Peyer's patch (tissue), 4 donors: ENCODE results near the gene SV2B. TPM values are rescaled to one million over a fixed set of nuclear protein-coding genes. Genes with fewer than 3 reads are reported as not detected.
A peak's percentile ranks its signal among the peaks of the same experiment; 100 is the strongest.

ENCODE experiments used
- DNase-seq, 3 donors: peaks; one replicate each; pipeline ENCODE4 v3.0.0-alpha.2; 2017 to 2019
- H3K27ac ChIP-seq, 4 donors: fragments of 200-600 bp; sonication (generic); one replicate each; pipeline ENCODE4 v1.5.1; 2016 to 2019
- H3K27me3 ChIP-seq, 2 donors: fragments of 200-600 bp; sonication (generic); one replicate each; pipeline ENCODE4 v1.5.1; 2019
- H3K36me3 ChIP-seq, 3 donors: fragments of 200-600 bp; sonication (generic); one replicate each; pipeline ENCODE4 v1.5.1; 2016 to 2019
- H3K4me1 ChIP-seq, 4 donors: fragments of 200-600 bp; sonication (generic); one replicate each; pipeline ENCODE4 v1.5.1; 2016 to 2019
- H3K4me3 ChIP-seq, 4 donors: fragments of 200-600 bp; sonication (generic); 1 replicate in 3 of 4; 2 replicates in 1 of 4; pipeline ENCODE4 v1.5.1; 2016 to 2019; ENCODE audit warnings: mild to moderate bottlenecking in 1 of 4
- H3K9me3 ChIP-seq, 4 donors: fragments of 200-600 bp; sonication (generic); one replicate each; pipeline ENCODE4 v1.5.1; 2016 to 2019; ENCODE audit warnings: mild to moderate bottlenecking in 1 of 4
- POLR2A ChIP-seq, 2 donors: fragments of 450-650 bp; IDR thresholded peaks; one replicate each; pipeline ENCODE4 v1.5.1; 2017; ENCODE audit warnings: antibody characterized with exemption in 2 of 2, mild to moderate bottlenecking in 2 of 2, moderate library complexity in 2 of 2
- total RNA-seq, 4 donors: library from RNA; depleted of rRNA; stranded (reverse); fragments of >200 nt; gene quantifications; one replicate each; pipeline ENCODE4 v1.1.0, GENCODE V29; 2016
- TF ChIP-seq, protein P1 (sequence below), 6 experiments: fragments of 450-650 bp in 4 of 6; fragments of 200-600 bp in 2 of 6; sonication (generic) in 1 of 6; IDR thresholded peaks; one replicate each; pipeline ENCODE4 v1.5.1; 2017 to 2019; ENCODE audit warnings: antibody characterized with exemption in 6 of 6, mild to moderate bottlenecking in 3 of 6, moderate library complexity in 1 of 6

Gene SV2B
- total RNA-seq, 4 donors from 2014 or later = 0.18 to 2.5 (median 0.69) TPM

DNA sequence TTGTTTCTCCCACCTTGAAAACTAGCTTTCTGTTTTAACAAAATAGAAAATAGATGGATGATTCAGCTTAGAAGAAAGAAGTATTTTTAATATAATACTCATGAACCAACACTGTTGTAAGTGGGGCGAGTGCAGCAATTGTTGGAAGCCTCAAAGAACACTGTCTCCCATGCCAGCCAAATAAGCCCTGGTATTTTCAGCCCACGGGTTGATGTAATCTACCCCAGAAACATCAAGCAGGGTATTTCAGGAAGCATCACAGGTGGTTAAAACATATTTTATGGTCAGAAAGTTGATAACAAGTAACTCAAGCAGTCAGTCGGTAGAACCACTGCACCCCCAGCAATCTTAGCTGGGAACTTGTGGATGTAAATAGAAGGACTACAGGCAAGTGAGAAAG lies 115.9 kb downstream of the SV2B start:
- Histone ChIP-seq H3K4me3 (no peak overlapping the region), H3K27ac (no peak overlapping the region), H3K4me1 (no peaks in the 10 kb centered on the region), H3K27me3 (no peaks in the 10 kb centered on the region), H3K9me3 (no peaks in the 10 kb centered on the region), H3K36me3 (no peaks in the 10 kb centered on the region)
- DNase-seq = no peak
- no peak for TF ChIP-seq POLR2A (IDR thresholded peaks at IDR 0.05)
- TF ChIP-seq, protein P1, sequence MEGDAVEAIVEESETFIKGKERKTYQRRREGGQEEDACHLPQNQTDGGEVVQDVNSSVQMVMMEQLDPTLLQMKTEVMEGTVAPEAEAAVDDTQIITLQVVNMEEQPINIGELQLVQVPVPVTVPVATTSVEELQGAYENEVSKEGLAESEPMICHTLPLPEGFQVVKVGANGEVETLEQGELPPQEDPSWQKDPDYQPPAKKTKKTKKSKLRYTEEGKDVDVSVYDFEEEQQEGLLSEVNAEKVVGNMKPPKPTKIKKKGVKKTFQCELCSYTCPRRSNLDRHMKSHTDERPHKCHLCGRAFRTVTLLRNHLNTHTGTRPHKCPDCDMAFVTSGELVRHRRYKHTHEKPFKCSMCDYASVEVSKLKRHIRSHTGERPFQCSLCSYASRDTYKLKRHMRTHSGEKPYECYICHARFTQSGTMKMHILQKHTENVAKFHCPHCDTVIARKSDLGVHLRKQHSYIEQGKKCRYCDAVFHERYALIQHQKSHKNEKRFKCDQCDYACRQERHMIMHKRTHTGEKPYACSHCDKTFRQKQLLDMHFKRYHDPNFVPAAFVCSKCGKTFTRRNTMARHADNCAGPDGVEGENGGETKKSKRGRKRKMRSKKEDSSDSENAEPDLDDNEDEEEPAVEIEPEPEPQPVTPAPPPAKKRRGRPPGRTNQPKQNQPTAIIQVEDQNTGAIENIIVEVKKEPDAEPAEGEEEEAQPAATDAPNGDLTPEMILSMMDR (IDR thresholded peaks at IDR 0.05) = no peak

DNA sequence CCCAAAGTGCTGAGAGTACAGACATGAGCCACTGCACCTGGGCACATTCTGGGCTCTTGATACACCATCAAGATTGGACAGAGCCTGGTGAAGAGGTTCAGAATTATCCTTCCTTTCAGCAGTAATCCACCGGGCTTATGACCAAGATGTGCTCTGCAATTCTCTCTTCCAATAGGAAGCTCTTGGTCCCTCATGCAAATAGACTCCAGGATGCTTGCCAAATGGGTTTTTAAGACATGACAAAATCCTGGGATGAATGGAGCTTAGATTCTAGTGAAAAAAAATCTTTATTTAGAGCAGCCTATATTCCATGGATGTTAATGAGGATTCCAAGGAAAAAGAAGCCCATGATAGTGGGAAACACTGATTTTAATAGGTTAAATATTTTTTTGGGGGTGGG lies 119.1 kb downstream of the SV2B start:
- TF ChIP-seq, protein P1 (IDR thresholded peaks at IDR 0.05) = no peak
- TF ChIP-seq POLR2A (IDR thresholded peaks at IDR 0.05) = no peak
- Histone ChIP-seq H3K4me3 (no peak overlapping the region), H3K36me3 (no peaks in the 10 kb centered on the region), H3K27me3 (no peaks in the 10 kb centered on the region), H3K9me3 (no peaks in the 10 kb centered on the region), H3K27ac (no peak overlapping the region), H3K4me1 (no peaks in the 10 kb centered on the region)
- no peak for DNase-seq

DNA sequence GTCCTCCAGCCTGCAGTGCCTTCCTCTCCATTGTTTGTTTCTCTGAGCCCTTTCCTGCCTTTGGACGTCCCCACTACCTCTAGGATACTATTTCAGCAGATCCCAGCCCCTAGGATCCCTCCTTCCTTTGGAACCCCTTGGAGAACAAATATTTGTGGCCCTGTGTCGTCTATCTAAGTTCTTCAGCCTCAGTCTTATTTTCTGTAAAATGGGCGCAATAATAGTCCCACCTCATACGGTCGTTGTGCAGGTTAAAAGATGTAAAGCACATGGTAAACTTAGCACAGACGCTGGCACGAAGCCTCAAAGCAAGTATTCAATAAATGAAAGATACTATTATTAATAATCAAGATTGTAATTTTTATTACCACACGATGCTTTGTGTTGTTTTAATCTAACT lies 122.0 kb downstream of the SV2B start:
- DNase-seq = no peak
- no peaks in the 10 kb centered on the region for H3K4me1 ChIP-seq
- no peaks in the 10 kb centered on the region for H3K27me3 ChIP-seq
- no peaks in the 10 kb centered on the region for H3K36me3 ChIP-seq
- TF ChIP-seq, protein P1 (IDR thresholded peaks at IDR 0.05) = no peak
- TF ChIP-seq POLR2A (IDR thresholded peaks at IDR 0.05) = no peak
- no peak overlapping the region for H3K27ac ChIP-seq
- no peaks in the 10 kb centered on the region for H3K9me3 ChIP-seq
- H3K4me3 ChIP-seq = no peak overlapping the region

DNA sequence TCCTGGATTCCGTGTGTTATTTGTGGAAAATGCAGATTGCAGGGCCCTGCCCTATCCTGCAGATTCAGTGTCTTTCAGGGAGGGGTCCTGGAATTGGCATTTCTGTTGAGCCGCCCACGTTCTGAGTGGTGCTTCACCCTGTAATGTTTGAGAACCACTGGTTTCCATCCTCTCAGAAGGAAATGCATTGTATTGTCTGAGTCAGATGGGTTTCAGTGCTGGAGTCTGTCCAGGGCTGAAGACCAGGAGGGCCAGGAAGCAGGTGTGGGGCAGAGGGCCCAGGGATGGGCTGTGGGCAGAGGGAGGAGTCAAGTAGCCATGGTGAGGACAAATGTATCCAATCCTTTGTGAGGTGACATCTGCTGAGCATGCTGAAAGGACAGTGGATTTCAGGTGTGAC lies 123.8 kb downstream of the SV2B start:
- no peak for DNase-seq
- TF ChIP-seq POLR2A (IDR thresholded peaks at IDR 0.05) = no peak
- TF ChIP-seq, protein P1 (IDR thresholded peaks at IDR 0.05) = no peak
- Histone ChIP-seq H3K4me3 (no peak overlapping the region), H3K4me1 (no peaks in the 10 kb centered on the region), H3K36me3 (no peaks in the 10 kb centered on the region), H3K27me3 (no peaks in the 10 kb centered on the region), H3K9me3 (no peaks in the 10 kb centered on the region), H3K27ac (no peak overlapping the region)

DNA sequence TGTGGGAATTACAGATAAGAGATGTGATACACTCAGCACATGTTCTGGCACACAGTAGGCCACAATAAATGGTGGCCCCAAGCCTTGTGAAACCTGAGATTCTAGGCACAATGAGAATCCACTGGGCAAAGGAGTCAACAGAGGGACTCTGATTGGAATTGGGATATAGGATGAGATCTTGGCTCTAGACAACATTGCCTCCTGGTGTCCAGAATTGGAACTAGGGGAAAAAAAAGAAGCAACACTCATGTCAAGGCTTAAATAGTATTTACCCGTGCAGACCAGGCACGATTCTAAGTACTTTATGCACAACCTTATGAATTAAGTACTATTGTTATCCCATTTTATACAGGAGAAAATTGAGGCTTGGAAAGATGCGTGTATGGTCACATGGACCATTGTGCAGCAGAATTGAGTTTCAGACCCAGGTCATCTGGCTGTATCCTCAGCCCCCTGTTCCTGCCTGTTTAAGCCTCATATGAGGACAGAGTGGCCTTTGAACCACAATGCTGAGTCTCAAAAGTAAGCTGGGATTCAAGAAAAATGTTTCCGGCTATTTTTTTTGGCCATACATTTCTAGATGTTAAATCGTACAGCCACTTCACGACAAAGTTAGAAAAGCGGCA lies 124.8 kb downstream of the SV2B start:
- Histone ChIP-seq H3K27me3 (no peaks in the 10 kb centered on the region), H3K9me3 (no peaks in the 10 kb centered on the region), H3K4me3 (no peak overlapping the region), H3K36me3 (no peaks in the 10 kb centered on the region), H3K27ac (no peak overlapping the region), H3K4me1 (no peaks in the 10 kb centered on the region)
- TF ChIP-seq, protein P1 (IDR thresholded peaks at IDR 0.05) = peak in 5 of 6 experiments; percentile 40 to 57 (median 51)
- TF ChIP-seq POLR2A (IDR thresholded peaks at IDR 0.05) = no peak
- DNase-seq = no peak

DNA sequence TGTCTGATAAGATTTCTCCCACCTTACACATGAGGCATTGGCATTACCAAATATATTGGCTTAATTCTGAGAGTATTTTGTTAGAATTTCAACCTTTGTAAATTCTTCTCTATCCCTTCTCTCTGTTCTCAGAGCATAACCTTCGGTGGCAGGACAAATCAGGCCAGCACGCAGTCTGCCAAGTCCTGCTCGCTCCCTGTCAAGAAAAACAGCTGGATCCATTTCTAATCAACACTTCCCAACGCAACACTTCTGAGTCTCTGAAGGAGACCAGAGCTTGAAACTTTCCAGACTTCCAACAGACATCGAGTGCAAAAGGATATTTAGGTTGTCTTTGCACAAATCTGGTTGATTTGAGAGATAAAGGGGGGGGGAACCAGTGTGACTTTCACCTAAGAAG lies 125.7 kb downstream of the SV2B start:
- Histone ChIP-seq H3K4me1 (no peaks in the 10 kb centered on the region), H3K4me3 (no peak overlapping the region), H3K36me3 (no peaks in the 10 kb centered on the region), H3K27me3 (no peaks in the 10 kb centered on the region), H3K27ac (no peak overlapping the region), H3K9me3 (no peaks in the 10 kb centered on the region)
- TF ChIP-seq POLR2A (IDR thresholded peaks at IDR 0.05) = no peak
- TF ChIP-seq, protein P1 (IDR thresholded peaks at IDR 0.05) = no peak
- no peak for DNase-seq
